IgD-negative memory B cell (primary cell): Measurements from ENCODE around the gene CLEC16A. TPM values are rescaled to one million over a fixed set of nuclear protein-coding genes. Genes with fewer than 3 reads are reported as not detected.
A peak's percentile ranks its signal among the peaks of the same experiment; 100 is the strongest.

Source experiments
- H3K27ac Mint-ChIP-seq, 3 donors: one replicate each; pipeline ENCODE4 v1.8.0; 2020 to 2022; ENCODE audit warnings: mild to moderate bottlenecking in 3 of 3, mixed read lengths in 3 of 3, moderate library complexity in 1 of 3
- H3K27me3 Mint-ChIP-seq: one replicate; pipeline ENCODE4 v1.8.0; 2021; ENCODE audit warnings: mixed read lengths
- H3K36me3 Mint-ChIP-seq: one replicate; pipeline ENCODE4 v1.8.0; 2020; ENCODE audit warnings: mild to moderate bottlenecking, mixed read lengths
- H3K4me1 Mint-ChIP-seq, 3 donors: one replicate each; pipeline ENCODE4 v1.8.0; 2020 to 2022; ENCODE audit warnings: mixed read lengths in 3 of 3, mild to moderate bottlenecking in 1 of 3
- H3K4me3 Mint-ChIP-seq, 4 donors: one replicate each; pipeline ENCODE4 v1.8.0; 2020 to 2022; ENCODE audit warnings: mild to moderate bottlenecking in 4 of 4, mixed read lengths in 4 of 4, moderate library complexity in 3 of 4
- H3K9me3 Mint-ChIP-seq, 3 donors: one replicate each; pipeline ENCODE4 v1.8.0; 2020 to 2021; ENCODE audit warnings: mixed read lengths in 3 of 3, mild to moderate bottlenecking in 1 of 3
- polyA plus RNA-seq: library from polyadenylated mRNA; unstranded; fragments of 300-500 nt; fragmentation: Illumina TruSeq; gene quantifications from one replicate; pipeline ENCODE4 v1.2.3, GENCODE V29; 2021

CLEC16A gene
- polyA plus RNA-seq, 1 donor from 2014 or later: 21.1 TPM

DNA sequence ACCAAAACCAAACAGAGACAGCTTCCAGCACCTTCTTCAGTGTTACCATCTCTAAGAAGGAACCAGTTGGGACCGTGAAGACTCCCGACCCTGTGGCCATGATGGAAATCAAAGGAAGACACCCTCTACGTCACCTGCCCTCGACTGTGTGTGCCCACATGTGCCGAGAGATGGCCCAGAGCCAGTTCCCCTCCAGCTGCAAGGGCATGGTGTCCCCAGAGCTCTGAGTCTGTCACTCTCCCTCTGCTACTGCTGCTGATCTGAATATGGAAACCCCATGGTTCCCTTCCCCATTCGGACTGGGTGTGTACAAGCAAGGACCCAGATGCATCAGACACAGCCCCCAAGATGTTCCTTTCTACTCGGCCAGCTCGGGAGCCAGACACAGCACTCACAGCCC is 235.2 kb downstream of the CLEC16A start:
- no peaks in the 10 kb centered on the region for H3K9me3 Mint-ChIP-seq
- H3K27ac Mint-ChIP-seq: no peak overlapping the region
- H3K27me3 Mint-ChIP-seq: no peaks in the 10 kb centered on the region
- H3K4me3 Mint-ChIP-seq: peak overlapping the region in 1 of 4 donors; percentile 2
- peaks cover 19% of the 10 kb centered on the region for H3K36me3 Mint-ChIP-seq
- H3K4me1 Mint-ChIP-seq: peaks cover 34 to 41% (median 40%) of the 10 kb centered on the region in 3 donors

DNA sequence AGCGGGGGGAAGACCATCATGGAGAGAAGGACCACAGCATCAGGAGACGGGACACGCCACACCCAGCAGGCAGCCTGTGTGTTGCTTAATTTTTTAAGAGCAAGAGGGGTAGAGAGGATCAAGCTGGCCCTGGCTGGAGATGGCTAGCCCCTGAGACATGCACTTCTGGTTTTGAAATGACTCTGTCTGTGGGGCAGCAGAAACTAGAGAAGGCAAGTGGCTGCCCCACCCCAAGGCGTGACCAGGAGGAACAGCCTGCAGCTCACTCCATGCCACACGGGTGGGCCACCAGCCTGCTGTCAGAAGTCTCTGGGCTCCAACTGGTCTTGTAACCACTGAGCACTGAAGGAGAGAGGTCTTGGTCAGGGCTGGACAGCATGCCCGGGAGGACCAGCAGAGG is 236.1 kb downstream of the CLEC16A start:
- no peaks in the 10 kb centered on the region for H3K27me3 Mint-ChIP-seq
- peak overlapping the region in 1 of 3 donors; percentile 86 for H3K27ac Mint-ChIP-seq
- H3K9me3 Mint-ChIP-seq: no peaks in the 10 kb centered on the region
- peak overlapping the region in 2 of 4 donors; percentile 21 to 83 for H3K4me3 Mint-ChIP-seq
- H3K36me3 Mint-ChIP-seq: peaks cover 13% of the 10 kb centered on the region
- H3K4me1 Mint-ChIP-seq: peaks cover 27 to 36% (median 32%) of the 10 kb centered on the region in 3 donors

GRCh38 chr16:11181242-11181898 is 237.0 kb downstream of the CLEC16A start:
- Mint-ChIP-seq H3K27me3 (no peaks in the 10 kb centered on the region), H3K4me1 (peaks cover 19 to 30% (median 30%) of the 10 kb centered on the region in 3 donors), H3K27ac (peak overlapping the region; percentile 41 to 89 (median 61)), H3K9me3 (no peaks in the 10 kb centered on the region), H3K36me3 (peaks cover 13% of the 10 kb centered on the region), H3K4me3 (peak overlapping the region in 2 of 4 donors; percentile 13 to 91)

- Mint-ChIP-seq H3K36me3 (peaks cover 10% of the 10 kb centered on the region), H3K9me3 (no peaks in the 10 kb centered on the region), H3K27ac (peak overlapping the region; percentile 41 to 89 (median 61)), H3K27me3 (no peaks in the 10 kb centered on the region), H3K4me3 (peak overlapping the region in 2 of 4 donors; percentile 13 to 91), H3K4me1 (peaks cover 17 to 30% (median 30%) of the 10 kb centered on the region in 3 donors)
Measured at GRCh38 chr16:11181899-11182279, 237.5 kb downstream of the CLEC16A start.

- no peaks in the 10 kb centered on the region for H3K27me3 Mint-ChIP-seq
- H3K4me1 Mint-ChIP-seq: peaks cover 17 to 30% (median 30%) of the 10 kb centered on the region in 3 donors
- H3K9me3 Mint-ChIP-seq: no peaks in the 10 kb centered on the region
- peaks cover 10% of the 10 kb centered on the region for H3K36me3 Mint-ChIP-seq
- H3K27ac Mint-ChIP-seq: peak overlapping the region; percentile 23 to 87 (median 76)
- peak overlapping the region in 2 of 4 donors; percentile 60 to 63 for H3K4me3 Mint-ChIP-seq
Measured at GRCh38 chr16:11182411-11182810, 238.0 kb downstream of the CLEC16A start.

GRCh38 chr16:11183035-11183812 is 238.9 kb downstream of the CLEC16A start:
- Mint-ChIP-seq H3K36me3 (peaks cover 10% of the 10 kb centered on the region), H3K4me1 (peaks cover 17 to 30% (median 30%) of the 10 kb centered on the region in 3 donors), H3K9me3 (no peaks in the 10 kb centered on the region), H3K4me3 (peak overlapping the region in 2 of 4 donors; percentile 60 to 63), H3K27ac (peak overlapping the region in 2 of 3 donors; percentile 76 to 87), H3K27me3 (no peaks in the 10 kb centered on the region)

GRCh38 chr16:11183951-11184350 is 239.6 kb downstream of the CLEC16A start:
- H3K36me3 Mint-ChIP-seq: peaks cover 8% of the 10 kb centered on the region
- H3K4me1 Mint-ChIP-seq: peaks cover 17 to 30% (median 30%) of the 10 kb centered on the region in 3 donors
- H3K27me3 Mint-ChIP-seq: no peaks in the 10 kb centered on the region
- H3K9me3 Mint-ChIP-seq: no peaks in the 10 kb centered on the region
- H3K4me3 Mint-ChIP-seq: peak overlapping the region in 1 of 4 donors; percentile 78
- peak overlapping the region in 1 of 3 donors; percentile 87 for H3K27ac Mint-ChIP-seq

GRCh38 chr16:11187522-11188023 is 243.2 kb downstream of the CLEC16A start:
- H3K4me3 Mint-ChIP-seq: no peak overlapping the region
- peaks cover 5 to 12% (median 12%) of the 10 kb centered on the region in 3 donors for H3K4me1 Mint-ChIP-seq
- no peak overlapping the region for H3K27ac Mint-ChIP-seq
- no peaks in the 10 kb centered on the region for H3K36me3 Mint-ChIP-seq
- no peaks in the 10 kb centered on the region for H3K27me3 Mint-ChIP-seq
- H3K9me3 Mint-ChIP-seq: no peaks in the 10 kb centered on the region

GRCh38 chr16:11188801-11189740 is 244.7 kb downstream of the CLEC16A start:
- Mint-ChIP-seq H3K27me3 (no peaks in the 10 kb centered on the region), H3K9me3 (no peaks in the 10 kb centered on the region), H3K27ac (no peak overlapping the region), H3K4me3 (no peak overlapping the region), H3K36me3 (peaks cover 2% of the 10 kb centered on the region), H3K4me1 (peaks cover 0 to 2% (median 1%) of the 10 kb centered on the region in 3 donors)

- Mint-ChIP-seq H3K27me3 (no peaks in the 10 kb centered on the region), H3K9me3 (no peaks in the 10 kb centered on the region), H3K36me3 (peaks cover 2% of the 10 kb centered on the region), H3K4me1 (peaks cover 0 to 2% (median 0%) of the 10 kb centered on the region in 3 donors), H3K4me3 (no peak overlapping the region), H3K27ac (no peak overlapping the region)
Measured at GRCh38 chr16:11190588-11191560, 246.5 kb downstream of the CLEC16A start.

- Mint-ChIP-seq H3K36me3 (peaks cover 2% of the 10 kb centered on the region), H3K27ac (no peak overlapping the region), H3K4me1 (peaks cover 0 to 2% (median 0%) of the 10 kb centered on the region in 3 donors), H3K9me3 (no peaks in the 10 kb centered on the region), H3K4me3 (no peak overlapping the region), H3K27me3 (no peaks in the 10 kb centered on the region)
Measured at GRCh38 chr16:11191665-11192064, 247.3 kb downstream of the CLEC16A start.

GRCh38 chr16:11193494-11193893 is 249.1 kb downstream of the CLEC16A start:
- Mint-ChIP-seq H3K4me1 (peaks cover 0 to 2% (median 0%) of the 10 kb centered on the region in 3 donors), H3K36me3 (peaks cover 2% of the 10 kb centered on the region), H3K27me3 (no peaks in the 10 kb centered on the region), H3K4me3 (no peak overlapping the region), H3K27ac (peak overlapping the region in 1 of 3 donors; percentile 6), H3K9me3 (no peaks in the 10 kb centered on the region)

- Mint-ChIP-seq H3K27ac (no peak overlapping the region), H3K27me3 (peaks cover 3% of the 10 kb centered on the region), H3K4me1 (peaks cover 0 to 2% (median 0%) of the 10 kb centered on the region in 3 donors), H3K4me3 (no peak overlapping the region), H3K9me3 (no peaks in the 10 kb centered on the region), H3K36me3 (peaks cover 2% of the 10 kb centered on the region)
Measured at GRCh38 chr16:11194913-11195312, 250.5 kb downstream of the CLEC16A start.
